HAP-1 (cell line): Measurements from ENCODE around the gene ITGAD.
"Not testable (repeated sequence)": the region's sequence is repeated elsewhere in the genome, so short reads cannot be mapped to it uniquely, and the experiment has no call there.

Experiments used
- DNase-seq, 2 experiments: peaks; one replicate each; pipeline ENCODE4 v3.0.0-alpha.2; 2016 to 2020; ENCODE audit warnings: low spot score in 2 of 2
- H3K27me3 ChIP-seq: fragments of 250-450 bp; sonication (Bioruptor Pico); 2 replicates; pipeline ENCODE4 v1.5.1; 2020; ENCODE audit warnings: low read depth, mild to moderate bottlenecking, moderate library complexity
- H3K36me3 ChIP-seq: fragments of 250-450 bp; sonication (Bioruptor Pico); replicated peaks from 2 replicates; pipeline ENCODE4 v1.5.1; 2020; ENCODE audit warnings: mild to moderate bottlenecking
- H3K4me1 ChIP-seq: fragments of 250-450 bp; sonication (Bioruptor Pico); 2 replicates; pipeline ENCODE4 v1.5.1; 2020; ENCODE audit warnings: mild to moderate bottlenecking
- H3K4me3 ChIP-seq: fragments of 250-450 bp; sonication (Bioruptor Pico); 2 replicates; pipeline ENCODE4 v1.5.1; 2020; ENCODE audit warnings: mild to moderate bottlenecking, moderate library complexity
- H3K9me3 ChIP-seq: fragments of 250-450 bp; sonication (Bioruptor Pico); 2 replicates; pipeline ENCODE4 v1.5.1; 2020; ENCODE audit warnings: mild to moderate bottlenecking, moderate library complexity
- in situ Hi-C: fragments of 300-500 bp; cut with MboI; formaldehyde crosslinking; loops from 3 replicates; pipeline ENCODE4 v1.14.3; 2020; ENCODE audit warnings: low sequenced_read_pairs, inconsistent platforms, mixed read lengths

ITGAD gene

DNA sequence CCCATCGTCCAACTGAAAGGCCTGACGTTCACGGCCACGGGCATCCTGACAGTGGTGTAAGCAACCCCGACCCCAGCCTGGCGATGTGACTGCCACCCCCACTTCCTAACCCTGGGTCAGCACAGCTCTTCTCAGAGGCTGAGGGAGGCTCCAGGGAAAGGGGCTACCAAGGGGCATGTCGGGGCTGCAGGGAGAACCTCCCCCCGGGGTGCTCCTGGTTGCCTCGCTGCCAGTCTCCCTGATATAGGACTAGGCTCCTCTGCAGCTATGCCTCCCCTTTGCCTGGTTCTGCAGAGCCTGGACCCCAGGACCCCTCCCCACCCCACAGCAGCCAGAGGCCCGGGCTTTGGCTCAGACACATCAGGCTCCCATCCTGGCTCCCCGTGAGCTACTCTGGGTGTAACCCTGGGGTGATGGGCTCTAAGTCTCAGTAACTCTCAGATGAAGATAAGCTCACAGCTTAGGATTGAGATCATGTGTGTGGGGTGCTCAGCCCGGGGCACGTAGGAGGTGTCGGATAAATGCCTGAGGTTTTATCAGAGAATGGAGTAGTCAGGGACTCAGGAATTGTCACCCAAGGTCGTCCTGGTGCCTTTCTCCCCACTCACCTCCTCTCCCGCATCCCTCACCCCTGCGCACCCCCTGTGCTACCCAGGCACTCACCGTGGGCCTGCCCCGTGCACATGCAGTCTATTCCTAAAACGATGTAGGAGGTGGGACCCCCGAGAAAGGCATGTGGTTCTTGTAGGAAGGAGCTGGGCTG, 10.6 kb downstream of the ITGAD start:
- H3K27me3 ChIP-seq: no peaks in the 10 kb centered on the region
- DNase-seq: no peak
- no peak overlapping the region for H3K4me3 ChIP-seq
- H3K36me3 ChIP-seq: no peaks in the 10 kb centered on the region
- in situ Hi-C loops: no loop called here
- no peaks in the 10 kb centered on the region for H3K4me1 ChIP-seq
- H3K9me3 ChIP-seq: no peaks in the 10 kb centered on the region

DNA sequence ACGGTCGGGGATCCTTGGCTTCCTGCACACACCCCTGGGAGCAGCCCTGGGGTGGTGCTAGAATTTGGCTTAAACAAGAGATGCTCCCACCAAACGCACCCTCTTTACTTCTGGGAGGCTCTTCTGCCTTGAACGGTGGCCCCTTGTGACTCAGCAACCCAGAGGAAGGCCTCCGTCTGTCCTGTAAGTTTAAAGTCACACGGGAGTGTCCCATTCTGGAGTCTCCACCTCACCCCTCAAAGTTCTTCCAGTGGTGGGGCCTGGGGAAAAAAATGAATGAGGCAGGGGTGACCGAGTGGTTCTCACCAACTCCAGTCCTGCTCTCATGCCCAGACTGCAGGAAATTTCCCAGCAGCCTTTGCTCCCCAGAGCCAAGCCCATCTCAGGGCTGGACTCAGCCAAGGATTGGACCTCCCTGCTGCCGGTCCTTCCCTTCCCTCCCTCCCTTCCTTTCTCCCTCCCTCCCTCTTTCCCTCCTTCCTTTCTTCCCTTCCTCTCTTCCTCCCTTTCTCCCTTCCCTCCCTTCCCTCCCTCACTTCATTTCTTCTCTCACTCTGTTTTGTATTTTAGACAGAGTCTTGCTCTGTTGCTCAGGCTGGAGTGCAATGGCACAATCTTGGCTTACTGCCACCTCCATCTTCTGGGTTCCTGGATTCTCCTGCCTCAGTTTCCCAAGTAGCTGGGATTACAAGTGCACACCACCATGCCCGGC, 11.4 kb downstream of the ITGAD start:
- Histone ChIP-seq H3K4me1 (no peaks in the 10 kb centered on the region), H3K4me3 (no peak overlapping the region), H3K27me3 (no peaks in the 10 kb centered on the region), H3K9me3 (no peaks in the 10 kb centered on the region), H3K36me3 (no peaks in the 10 kb centered on the region)
- DNase-seq: no peak
- in situ Hi-C loops: no loop called here

DNA sequence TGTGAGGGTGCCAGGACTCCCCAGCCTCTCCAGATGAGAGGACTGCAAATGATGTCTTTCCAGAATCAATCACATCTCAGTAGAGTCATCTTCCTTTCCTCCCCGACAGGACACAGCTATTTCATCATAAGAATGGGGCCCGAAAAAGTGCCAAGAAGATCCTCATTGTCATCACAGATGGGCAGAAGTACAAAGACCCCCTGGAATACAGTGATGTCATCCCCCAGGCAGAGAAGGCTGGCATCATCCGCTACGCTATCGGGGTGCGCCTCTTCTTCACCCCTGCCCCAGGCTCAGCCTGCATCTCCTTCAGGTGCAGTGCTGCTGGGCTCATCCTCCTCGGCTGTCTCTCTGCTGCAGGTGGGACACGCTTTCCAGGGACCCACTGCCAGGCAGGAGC, 14.3 kb downstream of the ITGAD start:
- Histone ChIP-seq H3K9me3 (no peaks in the 10 kb centered on the region), H3K4me3 (no peak overlapping the region), H3K27me3 (no peaks in the 10 kb centered on the region), H3K36me3 (no peaks in the 10 kb centered on the region), H3K4me1 (no peaks in the 10 kb centered on the region)
- no peak for DNase-seq
- in situ Hi-C loops: no loop called here

DNA sequence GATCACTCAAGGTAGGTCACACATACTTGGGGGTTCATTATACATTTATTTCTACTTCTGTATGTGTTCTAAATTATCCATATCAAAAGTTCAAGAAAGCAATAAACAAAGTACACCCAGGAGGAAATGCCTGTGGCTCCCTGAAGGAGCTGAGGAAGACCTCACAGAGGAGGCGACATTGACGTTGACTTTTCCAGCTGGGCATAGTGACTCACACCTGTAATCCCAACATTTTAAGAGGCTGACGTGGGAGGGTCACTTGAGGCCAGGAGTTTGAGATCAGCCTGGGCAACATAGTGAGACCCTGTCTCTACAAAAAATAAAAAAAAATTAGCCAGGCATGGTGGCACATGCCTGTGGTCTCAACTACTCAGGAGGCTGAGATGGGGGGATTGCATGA, 16.3 kb downstream of the ITGAD start:
- no peak overlapping the region for H3K4me3 ChIP-seq
- no peaks in the 10 kb centered on the region for H3K9me3 ChIP-seq
- no peaks in the 10 kb centered on the region for H3K4me1 ChIP-seq
- no peak for DNase-seq
- in situ Hi-C loops: no loop called here
- no peaks in the 10 kb centered on the region for H3K36me3 ChIP-seq
- H3K27me3 ChIP-seq: no peaks in the 10 kb centered on the region

DNA sequence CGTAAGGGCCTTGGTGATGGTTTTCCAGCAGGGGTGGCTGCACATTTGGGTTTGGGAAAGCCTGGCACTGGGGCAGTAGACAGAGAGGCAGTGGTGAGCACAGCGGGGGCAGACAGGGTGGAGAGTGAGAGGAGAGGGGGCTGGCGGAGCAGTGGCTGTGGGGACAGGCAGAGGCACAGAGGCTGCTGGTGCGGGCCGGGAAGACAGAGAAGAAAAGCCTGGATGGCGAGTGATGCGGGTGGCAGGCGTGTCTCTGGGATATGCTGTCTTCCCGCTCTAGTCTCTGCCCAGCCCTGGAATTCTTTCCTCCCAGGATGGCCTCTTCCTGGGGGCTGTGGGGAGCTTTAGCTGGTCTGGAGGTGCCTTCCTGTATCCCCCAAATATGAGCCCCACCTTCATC, 16.9 kb downstream of the ITGAD start:
- Histone ChIP-seq H3K4me3 (no peak overlapping the region), H3K36me3 (no peaks in the 10 kb centered on the region), H3K9me3 (no peaks in the 10 kb centered on the region), H3K27me3 (no peaks in the 10 kb centered on the region), H3K4me1 (no peaks in the 10 kb centered on the region)
- in situ Hi-C loops: no loop called here
- no peak for DNase-seq

DNA sequence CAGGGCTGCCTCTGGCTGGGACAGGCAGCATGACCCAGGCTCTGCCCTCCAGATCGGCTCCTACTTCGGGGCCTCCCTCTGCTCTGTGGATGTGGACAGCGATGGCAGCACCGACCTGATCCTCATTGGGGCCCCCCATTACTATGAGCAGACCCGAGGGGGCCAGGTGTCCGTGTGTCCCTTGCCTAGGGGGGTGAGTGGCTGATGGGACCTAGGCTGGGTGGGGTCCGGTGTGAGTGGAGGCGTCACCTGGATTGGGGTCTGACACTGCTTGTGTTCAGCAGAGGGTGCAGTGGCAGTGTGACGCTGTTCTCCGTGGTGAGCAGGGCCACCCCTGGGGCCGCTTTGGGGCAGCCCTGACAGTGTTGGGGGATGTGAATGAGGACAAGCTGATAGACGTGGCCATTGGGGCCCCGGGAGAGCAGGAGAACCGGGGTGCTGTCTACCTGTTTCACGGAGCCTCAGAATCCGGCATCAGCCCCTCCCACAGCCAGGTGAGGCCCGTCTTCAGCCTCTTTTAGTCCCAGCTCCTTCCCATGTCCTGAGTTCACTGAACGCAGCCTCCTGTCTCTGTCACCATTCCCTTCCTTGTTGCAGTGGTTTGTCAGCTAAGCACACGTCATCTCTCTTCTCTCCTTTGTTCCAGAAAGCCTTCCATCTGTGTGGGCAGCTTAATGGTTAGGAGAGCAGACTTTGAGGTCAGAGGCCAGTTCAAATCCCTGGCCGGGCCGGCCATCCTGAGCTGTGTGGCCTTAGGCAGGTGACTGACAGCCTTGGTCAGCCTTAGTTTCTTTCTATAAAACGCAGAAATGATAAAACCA, 18.1 kb downstream of the ITGAD start:
- Histone ChIP-seq H3K36me3 (no peaks in the 10 kb centered on the region), H3K27me3 (no peaks in the 10 kb centered on the region), H3K9me3 (no peaks in the 10 kb centered on the region), H3K4me1 (no peaks in the 10 kb centered on the region), H3K4me3 (no peak overlapping the region)
- in situ Hi-C loops: no loop called here
- DNase-seq: no peak

DNA sequence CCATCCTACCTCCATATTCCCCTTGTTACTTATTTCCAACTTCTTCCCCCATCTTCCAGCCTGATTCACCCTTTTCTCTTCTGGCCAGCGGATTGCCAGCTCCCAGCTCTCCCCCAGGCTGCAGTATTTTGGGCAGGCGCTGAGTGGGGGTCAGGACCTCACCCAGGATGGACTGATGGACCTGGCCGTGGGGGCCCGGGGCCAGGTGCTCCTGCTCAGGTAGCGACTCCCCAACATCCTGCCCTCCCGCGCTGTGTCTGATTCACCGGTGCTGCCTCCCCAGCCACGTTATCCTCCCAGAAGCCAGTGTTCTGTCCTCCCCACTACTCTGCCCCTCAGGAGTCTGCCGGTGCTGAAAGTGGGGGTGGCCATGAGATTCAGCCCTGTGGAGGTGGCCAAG, 19.6 kb downstream of the ITGAD start:
- H3K4me1 ChIP-seq: no peaks in the 10 kb centered on the region
- no peak overlapping the region for H3K4me3 ChIP-seq
- DNase-seq: no peak
- H3K27me3 ChIP-seq: no peaks in the 10 kb centered on the region
- no peaks in the 10 kb centered on the region; the same call in 1 of the 2 replicates for H3K9me3 ChIP-seq
- no peaks in the 10 kb centered on the region for H3K36me3 ChIP-seq
- in situ Hi-C loops: no loop called here

DNA sequence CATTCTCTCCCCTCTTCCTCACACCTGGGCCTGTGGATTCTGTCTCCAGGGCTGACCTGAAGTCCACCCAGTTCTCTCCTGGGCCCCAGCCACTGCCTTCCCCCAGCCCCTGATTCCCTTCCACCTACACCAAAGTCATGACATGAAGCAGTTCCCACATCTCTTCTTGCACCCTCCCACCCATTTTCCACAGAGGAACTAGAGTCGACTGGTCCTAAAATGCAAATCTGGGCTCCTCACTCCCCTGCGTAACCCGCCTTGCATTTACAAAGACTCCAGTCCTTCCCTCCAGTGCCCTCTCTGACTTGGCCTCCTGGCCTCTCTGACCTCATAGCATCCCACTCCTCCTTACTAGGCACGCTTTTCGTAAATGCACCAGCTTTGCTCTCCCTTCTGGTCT, 20.2 kb downstream of the ITGAD start:
- Histone ChIP-seq H3K4me1 (no peaks in the 10 kb centered on the region), H3K27me3 (no peaks in the 10 kb centered on the region), H3K4me3 (no peak overlapping the region), H3K9me3 (no peaks in the 10 kb centered on the region; the same call in 1 of the 2 replicates), H3K36me3 (no peaks in the 10 kb centered on the region)
- in situ Hi-C loops: no loop called here
- DNase-seq: no peak

DNA sequence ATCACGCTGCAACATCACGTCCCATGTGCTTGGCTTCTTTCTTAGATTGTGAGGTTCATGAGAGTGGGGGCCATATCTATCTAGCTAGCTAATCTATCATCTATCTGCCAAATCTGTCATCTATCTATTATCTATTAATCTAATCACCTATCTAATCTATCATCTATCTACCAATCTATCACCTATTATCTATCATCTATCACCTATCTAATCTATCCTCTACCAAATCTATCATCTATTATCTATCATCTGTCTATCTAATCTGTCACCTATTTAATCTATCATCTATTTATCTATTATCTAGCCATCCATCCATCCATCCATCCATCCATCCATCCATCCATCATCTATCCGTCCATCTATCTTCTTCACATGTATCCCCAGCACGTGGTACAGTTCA, 20.8 kb downstream of the ITGAD start:
- in situ Hi-C loops: no loop called here

DNA sequence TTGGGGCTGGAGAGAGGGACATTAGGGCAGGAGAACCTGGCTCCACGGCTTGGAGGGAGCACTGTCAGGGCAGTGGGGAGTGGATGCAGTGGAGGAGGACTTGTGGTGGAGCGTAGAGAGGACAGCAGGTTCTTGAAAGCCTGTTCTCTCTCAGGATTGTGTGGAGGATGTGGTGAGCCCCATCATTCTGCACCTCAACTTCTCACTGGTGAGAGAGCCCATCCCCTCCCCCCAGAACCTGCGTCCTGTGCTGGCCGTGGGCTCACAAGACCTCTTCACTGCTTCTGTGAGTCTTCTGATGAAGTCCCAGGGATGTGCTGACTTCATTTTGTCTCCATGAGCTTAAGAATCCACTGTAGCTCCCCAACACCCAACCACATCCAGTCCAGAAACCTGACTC, 21.6 kb downstream of the ITGAD start:
- in situ Hi-C loops: no loop called here
- H3K27me3 ChIP-seq: no peaks in the 10 kb centered on the region
- no peak for DNase-seq
- H3K4me1 ChIP-seq: no peaks in the 10 kb centered on the region
- no peaks in the 10 kb centered on the region for H3K36me3 ChIP-seq
- H3K4me3 ChIP-seq: no peak overlapping the region
- no peaks in the 10 kb centered on the region; the same call in 1 of the 2 replicates for H3K9me3 ChIP-seq

More for the DNA sequence above, 20.8 kb downstream of the ITGAD start:
- Histone ChIP-seq H3K9me3 (no peaks in the 10 kb centered on the region; the same call in 1 of the 2 replicates), H3K36me3 (no peaks in the 10 kb centered on the region), H3K4me1 (no peaks in the 10 kb centered on the region), H3K4me3 (no peak overlapping the region), H3K27me3 (no peaks in the 10 kb centered on the region)
- DNase-seq: no peak

DNA sequence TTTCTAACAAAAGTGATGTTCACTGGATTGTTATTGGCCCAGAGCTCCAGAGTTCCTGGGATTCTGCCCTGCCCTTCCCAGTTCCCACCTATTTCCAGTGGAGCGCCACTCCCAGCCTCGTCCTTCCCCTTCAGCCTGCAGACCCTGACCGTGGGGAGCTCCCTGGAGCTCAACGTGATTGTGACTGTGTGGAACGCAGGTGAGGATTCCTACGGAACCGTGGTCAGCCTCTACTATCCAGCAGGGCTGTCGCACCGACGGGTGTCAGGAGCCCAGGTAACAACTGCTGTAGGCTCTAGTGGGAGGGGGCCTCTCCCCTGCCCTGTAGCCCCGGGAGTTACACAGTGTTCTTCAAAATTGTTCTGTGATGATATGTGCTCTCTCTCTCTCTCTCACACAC, 23.2 kb downstream of the ITGAD start:
- in situ Hi-C loops: no loop called here
- Histone ChIP-seq H3K27me3 (no peaks in the 10 kb centered on the region), H3K4me1 (no peaks in the 10 kb centered on the region)

DNA sequence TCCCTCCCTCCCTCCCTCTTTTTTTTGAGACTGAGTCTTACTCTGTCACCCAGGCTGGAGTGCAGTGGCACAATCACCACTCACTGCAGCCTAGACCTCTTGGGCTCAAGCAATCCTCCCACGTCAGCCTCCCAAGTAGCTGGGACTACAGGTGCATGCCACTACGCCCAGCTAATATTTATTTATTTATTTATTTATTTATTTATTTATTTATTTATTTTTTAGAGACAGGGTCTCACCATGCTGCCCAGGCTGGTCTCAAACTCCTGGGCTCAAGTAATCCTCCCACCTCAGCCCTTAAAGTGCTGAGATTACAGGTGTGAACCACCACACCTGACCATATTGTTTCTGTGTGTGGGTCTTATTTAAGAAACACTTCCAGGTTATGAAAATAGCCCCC, 23.9 kb downstream of the ITGAD start:
- H3K9me3 ChIP-seq, DNase-seq, H3K27me3 ChIP-seq, H3K4me3 ChIP-seq, in situ Hi-C loops, H3K4me1 ChIP-seq, H3K36me3 ChIP-seq: not testable (repeated sequence)

More for the DNA sequence above, 23.2 kb downstream of the ITGAD start:
- no peak overlapping the region for H3K4me3 ChIP-seq
- DNase-seq: no peak
- H3K9me3 ChIP-seq: no peaks in the 10 kb centered on the region; the same call in 1 of the 2 replicates
- no peaks in the 10 kb centered on the region for H3K36me3 ChIP-seq

DNA sequence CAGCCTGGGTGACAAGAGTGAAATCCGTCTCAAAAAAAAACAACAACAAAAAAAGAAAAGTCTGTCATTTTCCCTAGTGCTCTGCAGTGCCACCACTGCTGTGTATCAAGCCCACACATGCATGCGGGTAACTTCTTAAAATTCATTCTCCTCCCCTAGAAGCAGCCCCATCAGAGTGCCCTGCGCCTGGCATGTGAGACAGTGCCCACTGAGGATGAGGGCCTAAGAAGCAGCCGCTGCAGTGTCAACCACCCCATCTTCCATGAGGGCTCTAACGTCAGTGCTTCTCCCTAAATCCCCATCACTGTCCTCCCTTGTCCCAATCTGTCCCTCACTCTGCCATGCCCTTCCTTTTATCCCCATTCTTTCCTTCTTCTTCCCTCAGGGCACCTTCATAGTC, 24.8 kb downstream of the ITGAD start:
- in situ Hi-C loops: no loop called here
- Histone ChIP-seq H3K36me3 (no peaks in the 10 kb centered on the region), H3K9me3 (no peaks in the 10 kb centered on the region; the same call in 1 of the 2 replicates), H3K27me3 (no peaks in the 10 kb centered on the region), H3K4me1 (no peaks in the 10 kb centered on the region), H3K4me3 (no peak overlapping the region)
- DNase-seq: no peak

DNA sequence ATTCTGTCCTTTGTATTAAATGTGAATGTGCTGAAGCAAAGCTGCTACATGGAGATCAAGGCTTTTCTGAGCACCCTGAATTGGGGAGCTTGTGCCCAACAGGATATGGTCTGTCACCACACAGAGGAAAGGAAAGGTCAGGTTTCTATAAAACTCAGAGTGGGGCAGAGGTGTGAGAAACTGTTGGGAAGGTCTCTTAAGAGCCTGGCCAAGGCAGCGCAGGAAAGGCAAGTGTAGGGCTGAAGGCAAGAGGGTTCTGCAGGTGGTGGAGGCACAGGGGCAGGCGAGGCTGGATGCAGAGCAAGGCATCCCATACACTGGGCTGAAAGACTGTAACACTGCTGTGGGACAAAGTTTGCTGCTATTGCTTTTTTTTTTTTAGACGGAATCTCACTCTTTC, 26.9 kb downstream of the ITGAD start:
- no peaks in the 10 kb centered on the region for H3K4me1 ChIP-seq
- H3K27me3 ChIP-seq: no peaks in the 10 kb centered on the region
- DNase-seq: no peak
- in situ Hi-C loops: no loop called here
- no peaks in the 10 kb centered on the region; the same call in 1 of the 2 replicates for H3K9me3 ChIP-seq
- no peak overlapping the region for H3K4me3 ChIP-seq
- no peaks in the 10 kb centered on the region for H3K36me3 ChIP-seq
